HG02798 (cell line): ENCODE results near the gene TRIM40.

Experiments used
- ATAC-seq: cut with Tn5 transposase; IDR thresholded peaks from one replicate; pipeline ENCODE4 v1.9.1; 2021; ENCODE audit warnings: mild to moderate bottlenecking; ENCODE audit not compliant: unreplicated experiment, poor library complexity

TRIM40 gene

DNA sequence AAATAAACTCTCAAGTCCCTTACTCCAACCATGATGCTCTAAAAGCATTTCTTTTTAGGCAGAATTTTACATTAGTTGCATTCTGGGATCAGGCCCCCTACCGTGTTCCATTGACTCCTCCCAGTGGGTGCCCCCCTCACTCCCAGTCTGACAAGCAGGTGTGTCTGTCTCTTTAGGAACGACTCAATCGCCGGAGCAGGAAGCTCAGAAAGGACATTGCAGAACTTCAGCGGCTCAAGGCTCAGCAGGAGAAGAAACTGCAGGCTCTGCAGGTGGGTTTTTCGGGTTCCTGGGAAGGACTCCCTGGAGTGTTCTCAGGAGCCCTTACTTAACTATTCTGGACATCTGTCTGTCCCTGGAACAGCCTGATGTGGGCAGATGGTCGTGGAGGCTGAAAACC is 9.9 kb downstream of the TRIM40 start:
- no peak for ATAC-seq

DNA sequence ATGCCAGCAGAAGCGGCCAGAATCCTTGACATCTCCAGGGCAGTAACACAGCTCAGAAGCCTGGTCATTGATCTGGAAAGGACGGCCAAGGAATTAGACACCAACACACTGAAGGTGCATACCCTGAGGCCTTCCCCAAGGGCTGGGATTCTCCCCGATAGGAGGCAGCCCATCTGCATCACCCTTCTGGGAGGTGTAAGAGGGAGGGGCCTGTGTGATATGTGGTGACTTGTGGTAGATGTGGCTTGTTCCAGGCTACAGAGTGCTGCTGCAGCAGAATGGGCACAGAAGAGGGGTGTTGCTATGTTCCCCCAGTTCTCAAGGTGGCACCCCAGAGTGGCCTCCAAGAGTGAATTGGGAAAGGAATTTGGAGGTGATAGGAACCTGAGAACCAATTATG is 11.2 kb downstream of the TRIM40 start:
- ATAC-seq, result no peak

DNA sequence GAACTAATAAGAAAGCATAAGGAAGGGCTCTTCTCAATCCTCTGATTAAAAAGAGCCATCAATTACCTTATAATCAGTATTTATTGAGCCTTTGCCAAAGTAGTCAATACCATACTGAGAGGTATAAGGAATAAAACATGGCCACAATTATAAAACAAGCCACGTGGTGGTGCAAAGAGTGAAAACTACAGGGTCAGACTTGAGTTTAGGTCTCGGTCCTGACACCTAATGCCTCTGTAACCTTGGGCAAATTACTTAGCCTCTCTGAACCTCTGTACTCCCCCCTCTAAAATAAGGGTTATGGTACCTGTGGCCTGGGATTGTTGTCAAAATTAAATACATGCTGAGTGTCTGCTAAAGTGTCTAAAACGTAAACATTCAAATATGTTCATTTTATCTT is 13.3 kb downstream of the TRIM40 start:
- ATAC-seq, result no peak

DNA sequence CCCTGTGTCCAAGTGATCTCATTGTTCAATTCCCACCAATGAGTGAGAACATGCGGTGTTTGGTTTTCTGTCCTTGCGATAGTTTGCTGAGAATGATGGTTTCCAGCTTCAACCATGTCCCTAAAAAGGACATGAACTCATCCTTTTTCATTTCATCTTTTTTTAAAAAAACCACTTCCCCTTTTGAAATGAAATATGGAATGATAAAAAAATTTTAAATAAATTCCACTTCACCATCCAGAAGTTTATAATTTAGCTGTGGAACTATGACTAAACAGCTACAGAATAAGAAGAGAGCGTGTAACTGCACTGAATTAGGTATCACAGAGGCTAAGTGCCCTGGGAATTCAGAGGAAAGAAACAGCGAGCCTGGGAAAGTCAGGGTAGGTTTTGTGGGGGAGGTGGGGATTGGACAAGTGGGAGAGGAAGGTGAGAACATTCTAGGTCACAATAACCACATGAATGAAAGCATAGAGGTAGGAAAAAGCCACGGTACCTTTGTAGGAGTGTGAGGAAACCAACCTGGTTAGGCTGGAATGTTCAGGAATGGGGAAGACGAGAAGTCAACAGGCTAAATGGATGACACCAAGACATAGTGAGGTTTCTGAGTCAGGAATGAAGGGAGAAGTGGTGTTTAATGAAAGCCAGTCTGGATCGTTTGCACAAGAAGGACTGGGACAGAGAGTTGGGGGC is 14.1 kb downstream of the TRIM40 start:
- no peak for ATAC-seq

DNA sequence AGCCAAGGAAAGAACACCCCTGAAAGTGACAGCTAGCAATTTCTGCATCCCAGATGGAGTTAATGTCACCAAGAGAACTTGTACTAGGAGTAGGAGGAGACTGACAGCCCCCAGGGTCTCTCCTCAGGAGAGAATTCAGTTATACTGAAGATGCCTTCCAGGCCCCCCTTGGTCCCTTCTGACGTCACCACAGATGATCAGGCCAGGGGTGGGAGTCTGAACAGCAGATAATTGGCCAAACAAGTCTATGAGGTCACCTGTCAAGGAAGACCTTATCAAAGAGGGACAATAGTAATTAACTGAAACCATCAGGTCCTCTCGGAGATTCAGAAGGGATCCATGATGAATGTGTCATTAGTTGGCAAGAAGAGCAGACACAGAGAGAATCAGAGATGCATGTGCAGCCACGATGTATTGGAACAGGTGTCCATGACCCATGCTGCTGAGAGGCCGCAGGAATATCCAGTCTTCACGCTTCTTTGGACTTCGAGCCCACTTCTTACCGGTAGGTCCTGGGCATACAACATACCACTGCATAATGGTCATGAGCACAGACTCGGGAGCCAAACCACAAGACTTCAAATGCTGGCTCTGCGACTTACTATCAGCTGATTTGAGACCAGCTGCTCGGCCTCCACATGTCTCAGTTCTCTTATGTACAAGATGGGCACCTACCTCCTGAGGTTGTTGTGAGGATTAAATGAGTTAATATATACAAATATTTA is 14.9 kb downstream of the TRIM40 start:
- ATAC-seq, result no peak

DNA sequence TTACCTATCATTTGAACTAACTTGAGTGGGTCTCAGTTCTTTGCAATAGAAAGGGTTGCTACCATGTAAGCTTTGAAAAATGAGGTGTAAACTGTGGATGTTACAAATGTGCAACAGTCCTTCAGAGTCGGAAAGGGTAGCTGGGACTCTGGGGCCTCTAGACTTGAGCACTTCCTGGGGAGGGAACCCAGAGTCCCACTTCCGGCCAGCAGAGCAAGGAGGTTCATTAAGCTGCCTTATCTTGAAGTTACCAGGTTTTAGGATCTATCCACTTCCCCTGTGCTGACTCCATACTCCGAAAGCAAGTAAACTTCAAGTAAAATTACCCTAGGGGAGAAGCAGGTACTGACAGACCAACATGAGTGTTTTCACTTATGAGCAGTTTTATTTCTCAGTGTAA is 15.6 kb downstream of the TRIM40 start:
- no peak for ATAC-seq

DNA sequence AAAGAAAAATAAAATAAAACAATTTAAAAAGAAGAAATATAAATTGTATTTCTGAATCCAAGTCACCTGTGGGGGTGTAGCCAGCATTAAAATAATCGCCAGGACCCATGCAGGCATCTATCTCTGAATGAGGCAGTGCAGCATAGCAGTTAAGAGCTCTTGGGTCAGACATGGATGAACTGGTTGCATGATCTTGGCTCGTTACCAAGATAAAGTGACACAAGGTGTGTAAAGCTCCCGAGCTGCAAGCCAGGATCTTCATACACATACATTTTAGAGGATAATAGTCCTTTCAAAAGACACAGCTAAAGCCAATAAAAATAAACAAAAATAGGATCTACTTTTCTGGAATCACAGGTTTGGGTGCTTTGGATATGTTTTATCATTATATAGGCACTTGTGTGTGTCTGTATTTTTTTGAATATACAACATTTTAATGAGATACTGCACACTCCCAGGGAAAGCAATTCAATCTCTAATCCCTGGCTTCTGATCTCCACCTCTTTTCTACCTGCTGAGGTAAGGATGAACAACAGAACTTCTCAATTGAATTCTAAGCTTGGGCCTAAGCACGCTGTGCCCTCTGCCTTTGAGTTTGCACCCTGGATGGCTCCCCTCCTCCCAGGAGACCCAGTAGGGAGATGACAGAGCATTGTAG is 16.2 kb downstream of the TRIM40 start:
- no peak for ATAC-seq

DNA sequence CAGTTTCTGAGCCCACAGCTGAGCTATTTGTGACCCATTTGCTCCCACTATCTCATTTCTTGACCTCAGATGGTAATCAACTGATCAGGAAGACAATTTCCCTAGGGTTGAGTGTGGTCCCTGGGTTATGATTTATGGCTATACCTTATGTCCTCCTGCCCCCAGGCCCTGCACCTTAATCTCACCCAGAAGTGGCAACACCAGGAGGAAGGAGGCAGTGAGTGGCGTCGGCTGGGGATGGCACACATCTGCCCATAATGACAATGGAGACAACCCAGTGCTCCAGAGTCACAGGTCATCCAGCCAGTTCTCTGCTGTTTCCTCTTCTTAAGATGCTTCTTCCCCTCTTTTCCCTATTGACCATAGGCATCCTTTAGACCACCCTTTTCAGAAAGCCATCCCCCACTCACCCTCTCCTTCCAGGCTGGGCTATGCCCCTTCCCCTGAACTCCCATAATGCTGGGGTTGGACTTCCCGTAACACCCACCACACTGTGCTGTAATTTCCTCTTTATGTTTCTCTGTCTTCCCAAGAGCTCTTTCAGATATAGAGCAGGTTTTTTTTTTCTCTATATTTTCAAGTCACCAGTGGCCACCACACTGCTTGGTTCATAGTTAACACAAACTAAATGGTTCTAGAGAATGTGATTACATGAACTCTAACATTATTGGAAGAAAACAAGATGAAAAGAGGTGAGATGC is 17.1 kb downstream of the TRIM40 start:
- ATAC-seq, result no peak

DNA sequence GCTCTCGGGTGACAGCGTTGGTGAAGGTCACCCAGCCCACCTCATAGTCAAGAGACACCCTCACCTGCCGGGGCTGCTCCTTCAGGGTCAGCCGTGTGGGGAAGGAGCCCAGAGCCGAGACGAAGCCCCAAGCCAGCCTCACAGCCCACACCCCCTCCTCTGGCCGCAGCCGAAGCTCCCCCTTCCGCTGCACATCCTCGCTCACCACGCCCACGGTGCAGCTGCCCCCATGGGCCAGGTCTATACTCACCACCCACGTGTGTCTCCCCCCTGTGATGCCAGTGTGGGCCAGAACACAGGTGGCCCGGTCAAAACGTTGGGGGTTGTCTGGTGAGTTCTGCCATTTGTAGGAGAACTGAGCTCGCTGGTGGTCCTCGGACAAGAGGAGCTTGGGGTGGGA is 18.1 kb downstream of the TRIM40 start:
- no peak for ATAC-seq

DNA sequence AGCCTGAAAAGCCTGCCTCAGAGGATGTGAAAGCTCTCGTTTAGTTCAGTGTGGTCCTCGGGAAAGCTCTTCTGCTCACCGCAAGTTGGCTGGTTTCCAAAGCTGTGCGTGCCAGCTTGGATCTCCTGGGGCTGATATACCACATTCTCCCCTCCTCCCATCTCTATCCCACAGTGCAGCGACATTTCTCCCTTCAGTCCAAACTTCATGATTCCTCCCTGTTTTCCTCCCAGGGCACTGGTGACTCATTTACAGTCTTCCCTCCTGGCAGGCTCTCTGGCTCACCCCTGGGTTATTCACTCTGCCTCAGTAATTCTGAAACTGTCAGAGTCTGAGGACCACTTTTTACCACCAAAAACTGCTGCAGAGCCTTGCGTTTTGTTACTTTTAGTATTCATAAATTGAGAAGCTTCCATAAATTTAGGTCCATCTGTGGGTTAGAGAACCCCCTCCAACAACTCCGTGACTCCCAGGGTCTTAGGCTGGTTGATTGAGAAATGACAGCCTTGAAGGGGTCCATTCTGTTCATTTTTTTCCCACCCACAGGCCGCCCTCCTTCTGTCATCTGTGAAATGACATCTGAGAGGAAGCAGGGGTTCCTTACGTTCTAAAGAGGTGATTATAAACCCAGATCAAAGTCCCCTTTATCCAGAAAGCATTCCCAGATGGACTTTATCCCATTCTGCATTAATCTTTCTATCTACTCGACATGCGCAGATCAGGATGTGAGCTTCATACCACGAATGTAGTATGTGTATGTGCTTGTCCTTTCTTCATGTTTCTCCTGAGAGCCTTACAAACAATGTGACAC is 19.0 kb downstream of the TRIM40 start:
- no peak for ATAC-seq

DNA sequence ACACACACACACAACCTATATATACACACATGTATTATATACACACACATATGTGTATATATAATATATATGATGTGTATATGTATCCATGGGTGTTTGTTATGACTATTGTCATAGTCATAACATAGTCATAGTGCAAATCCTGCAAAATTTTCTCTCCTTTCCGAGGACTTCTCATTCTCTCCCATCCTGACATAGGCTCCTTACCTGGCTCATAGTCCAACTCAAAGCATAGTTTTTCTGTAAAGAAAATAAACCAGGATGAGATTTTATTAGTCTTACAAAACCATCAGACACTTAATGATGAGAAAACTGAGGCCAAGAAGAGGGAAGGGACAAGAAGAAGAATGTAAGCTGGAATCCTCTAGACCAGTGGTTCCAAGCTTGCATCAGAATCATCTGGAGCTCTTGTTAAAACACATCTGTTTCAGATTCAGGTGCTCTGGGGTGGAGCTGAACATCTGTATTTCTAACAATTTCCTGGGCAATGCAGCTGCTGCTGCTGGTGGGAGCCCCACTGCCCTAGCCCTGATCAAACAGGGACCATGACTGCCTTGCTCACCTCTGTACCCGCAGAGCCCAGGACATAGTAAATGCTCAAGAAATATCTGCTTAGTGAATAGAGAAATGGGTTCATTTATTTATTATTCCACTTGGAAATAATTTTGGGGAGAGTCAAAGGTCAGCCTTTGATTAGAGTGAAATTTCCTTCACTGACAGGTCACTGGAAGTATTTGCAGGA is 19.8 kb downstream of the TRIM40 start:
- ATAC-seq, result no peak

DNA sequence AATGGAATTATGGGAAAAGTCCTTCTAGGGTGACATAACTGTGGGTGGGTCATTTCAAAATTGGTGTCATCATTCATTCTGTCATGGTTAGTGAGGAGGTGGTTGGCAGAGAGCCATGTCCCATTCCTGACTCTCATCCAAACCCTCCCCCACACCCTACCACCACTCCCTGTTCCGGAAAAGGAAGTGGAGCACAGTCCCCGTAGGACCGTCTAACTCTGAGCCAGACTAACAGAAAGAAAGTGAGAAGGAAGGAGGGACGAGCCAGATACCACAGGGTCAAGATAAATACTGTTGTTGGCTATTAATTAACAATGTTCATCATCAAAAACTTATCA is 20.3 kb downstream of the TRIM40 start:
- no peak for ATAC-seq

DNA sequence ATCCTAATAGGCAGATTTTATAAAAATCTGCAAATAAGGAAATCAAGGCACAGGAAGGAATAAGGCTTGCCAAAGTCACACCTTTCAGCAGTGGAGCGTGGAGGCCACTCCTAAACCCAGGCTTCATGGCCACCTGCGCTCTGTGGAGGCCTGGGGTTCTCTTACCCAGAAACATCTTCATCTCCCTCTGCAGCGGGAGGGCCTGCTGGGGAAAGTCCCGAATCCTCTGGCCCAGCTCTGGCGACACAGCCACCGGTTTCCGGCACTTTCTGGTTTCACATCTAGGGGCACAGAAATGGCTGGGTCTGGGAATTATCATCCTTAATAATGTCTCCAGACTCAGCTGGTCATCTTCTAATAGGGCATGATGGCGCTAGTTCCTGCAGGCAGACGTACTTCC is 20.8 kb downstream of the TRIM40 start:
- no peak for ATAC-seq

DNA sequence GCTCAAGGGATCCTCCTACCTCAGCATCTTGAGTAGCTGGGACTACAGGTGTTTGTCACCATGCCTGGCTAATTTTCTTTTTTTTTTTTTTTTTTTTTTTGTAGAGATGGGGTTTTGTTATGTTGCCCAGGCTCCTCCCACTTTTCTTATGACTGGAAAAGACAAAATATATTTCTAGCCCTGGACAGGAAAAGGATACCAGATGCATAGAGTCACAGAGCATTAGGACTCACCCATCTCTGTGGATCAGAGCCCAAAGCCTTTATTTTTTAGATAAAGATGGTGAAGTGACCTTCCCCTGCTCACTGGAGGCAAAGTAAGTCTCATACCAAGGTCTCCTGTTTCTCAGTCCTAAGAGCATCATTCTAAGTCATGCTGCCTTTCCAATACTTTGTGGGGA is 21.6 kb downstream of the TRIM40 start:
- ATAC-seq, result no peak

DNA sequence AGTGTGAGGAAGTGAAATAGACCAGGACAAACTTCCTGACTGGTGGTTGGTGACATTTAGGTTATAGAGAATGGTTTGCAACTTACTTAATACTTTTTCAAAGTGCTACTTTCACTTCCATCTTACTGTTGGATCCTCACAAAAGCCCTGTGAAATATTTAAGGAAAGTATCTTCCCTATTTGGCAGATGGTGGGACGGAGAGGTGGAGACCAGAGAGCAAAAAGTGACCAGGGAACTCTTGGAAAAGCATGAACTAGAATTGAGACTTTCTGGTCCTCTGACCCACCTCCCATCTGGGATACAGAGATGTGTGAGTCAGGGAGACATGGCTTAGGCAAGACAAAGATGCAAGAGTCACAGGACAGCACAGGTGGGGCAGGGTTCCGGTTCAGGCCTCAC is 22.1 kb downstream of the TRIM40 start:
- no peak for ATAC-seq

DNA sequence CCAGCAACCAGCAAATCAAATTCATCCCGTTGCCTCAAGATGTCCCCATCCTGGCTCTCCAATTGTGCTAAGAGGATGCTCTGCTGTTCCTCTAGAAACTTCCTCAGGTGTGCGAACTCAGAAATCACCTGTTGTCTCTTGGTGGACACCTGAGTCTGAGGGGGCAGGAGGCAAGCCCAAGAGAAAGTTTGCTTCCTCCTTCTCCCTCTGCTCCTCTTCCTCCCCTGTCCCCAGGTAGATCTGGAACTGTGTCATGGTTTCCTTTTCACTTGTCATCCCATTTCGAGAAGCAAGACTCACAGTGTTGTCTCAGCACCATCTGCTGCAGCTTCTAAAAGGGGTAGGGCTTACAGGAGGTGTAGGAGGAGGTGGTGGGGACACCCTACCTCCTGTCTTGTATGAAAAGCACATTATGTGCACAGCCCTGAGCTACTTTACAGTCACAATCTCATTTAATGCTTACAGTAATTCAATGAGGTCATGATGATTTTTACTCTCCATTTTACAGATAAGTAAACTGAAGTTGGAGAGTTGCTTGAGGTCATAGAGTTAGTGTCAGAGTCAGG is 22.6 kb downstream of the TRIM40 start:
- ATAC-seq, result no peak

DNA sequence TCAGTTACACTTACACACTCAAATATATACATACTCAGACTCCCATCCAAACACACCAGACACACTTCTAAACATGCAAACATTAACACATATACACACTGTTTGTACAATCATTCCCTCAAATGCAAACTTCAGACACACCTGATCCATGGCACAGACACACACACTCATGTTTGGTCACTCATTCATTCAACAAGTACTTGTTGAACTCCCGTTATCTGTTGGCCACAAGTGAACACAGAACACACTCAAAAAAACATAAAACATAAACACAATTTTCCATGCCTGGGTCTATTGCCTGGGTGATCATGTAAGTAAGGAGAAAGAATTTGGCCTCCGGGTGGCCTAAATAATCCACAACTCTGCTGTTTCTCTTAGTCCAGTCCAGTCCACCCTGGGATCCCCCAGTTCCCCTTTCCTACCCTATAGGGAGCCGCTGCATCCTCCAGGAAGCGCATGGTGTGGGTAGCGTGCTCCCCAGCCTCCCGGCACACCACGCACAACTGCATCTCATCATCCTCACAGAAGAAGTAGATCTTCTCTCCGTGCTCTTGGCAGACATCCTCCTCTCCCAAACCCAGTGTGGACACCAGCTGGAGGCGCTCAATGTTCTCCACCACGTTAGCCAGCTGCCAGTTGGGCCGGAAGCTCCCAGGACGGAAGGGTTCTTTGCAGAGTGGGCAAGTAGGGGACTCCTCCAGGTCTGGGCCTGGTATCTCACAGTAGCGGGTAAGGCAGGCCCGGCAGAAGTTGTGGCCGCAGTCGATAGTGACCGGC is 24.3 kb downstream of the TRIM40 start:
- no peak for ATAC-seq

DNA sequence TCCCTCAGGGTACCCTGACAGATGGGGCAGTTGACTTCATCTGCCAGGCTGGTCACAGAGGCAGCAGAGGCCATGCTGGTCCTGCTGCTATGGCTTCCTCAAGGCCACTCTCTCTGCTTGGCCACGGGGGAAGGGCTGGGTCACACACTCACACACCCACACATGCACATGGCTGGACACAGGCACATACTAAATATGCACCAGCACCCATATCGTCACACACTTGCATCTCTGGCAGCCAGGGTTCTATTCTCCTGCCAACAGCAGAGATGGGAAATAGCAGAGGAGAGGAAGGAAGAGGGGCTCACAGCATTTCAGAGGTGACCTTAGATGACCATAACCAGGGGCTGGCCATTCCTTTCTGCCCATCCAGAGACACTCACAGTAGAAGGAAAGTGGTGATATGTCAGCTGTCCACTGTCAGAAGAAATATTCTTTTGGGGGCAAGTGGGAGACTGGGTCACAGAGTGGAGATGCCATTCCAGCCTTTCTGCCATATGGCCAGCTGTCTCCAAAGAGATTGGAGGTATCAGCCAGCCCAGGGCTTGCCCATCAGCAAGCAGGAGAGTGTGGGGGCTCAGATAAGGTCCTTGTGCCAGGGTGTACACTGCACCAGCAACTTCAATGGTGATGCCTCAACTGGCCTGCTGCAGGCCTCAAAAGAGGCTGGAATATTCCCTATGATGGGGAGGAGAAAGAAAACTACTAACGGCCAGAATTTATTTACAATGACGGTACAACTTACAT is 25.0 kb downstream of the TRIM40 start, which contains the start of gene TRIM10:
TSS of gene TRIM10 (minus strand) at position 427 of the 747 bp plus-strand sequence. CDS start at position 74, 353 bp downstream.
- no peak for ATAC-seq
